ENCODE measurements around the gene C3orf22.

DNA sequence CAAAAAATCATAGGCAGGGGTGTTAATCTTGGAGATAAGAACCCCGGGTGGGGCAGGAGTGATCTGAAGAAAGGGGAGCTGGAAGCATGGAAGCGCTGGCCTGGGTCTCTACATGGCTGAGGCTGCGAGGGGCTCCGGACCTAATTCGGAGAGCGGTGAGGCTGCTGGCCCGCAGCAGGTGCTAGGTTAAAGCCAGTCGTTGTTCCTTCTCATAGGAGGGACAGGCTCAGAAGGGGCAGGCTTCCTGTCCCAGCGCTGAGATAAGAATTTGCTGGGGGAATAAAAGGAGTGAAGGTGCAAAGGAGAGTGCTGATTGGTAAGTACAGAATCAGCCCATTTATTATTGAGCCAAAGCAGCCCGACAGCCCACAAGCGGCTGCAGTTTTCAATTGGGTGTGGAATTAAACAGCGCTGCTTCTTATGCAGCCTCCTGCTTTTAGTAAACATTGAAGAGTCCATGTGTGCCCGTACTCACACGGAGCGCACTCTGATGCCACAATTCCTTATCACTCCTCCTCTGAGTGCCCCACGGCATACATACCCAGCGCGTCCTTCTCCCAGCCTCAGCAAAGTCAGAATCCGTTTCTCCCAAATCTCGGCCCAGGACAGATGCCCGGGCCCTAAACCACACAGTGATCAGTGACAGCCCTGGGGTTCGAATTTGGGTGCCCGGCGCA, 17.6 kb downstream of the C3orf22 start:
- TF ChIP-seq, protein P1, sequence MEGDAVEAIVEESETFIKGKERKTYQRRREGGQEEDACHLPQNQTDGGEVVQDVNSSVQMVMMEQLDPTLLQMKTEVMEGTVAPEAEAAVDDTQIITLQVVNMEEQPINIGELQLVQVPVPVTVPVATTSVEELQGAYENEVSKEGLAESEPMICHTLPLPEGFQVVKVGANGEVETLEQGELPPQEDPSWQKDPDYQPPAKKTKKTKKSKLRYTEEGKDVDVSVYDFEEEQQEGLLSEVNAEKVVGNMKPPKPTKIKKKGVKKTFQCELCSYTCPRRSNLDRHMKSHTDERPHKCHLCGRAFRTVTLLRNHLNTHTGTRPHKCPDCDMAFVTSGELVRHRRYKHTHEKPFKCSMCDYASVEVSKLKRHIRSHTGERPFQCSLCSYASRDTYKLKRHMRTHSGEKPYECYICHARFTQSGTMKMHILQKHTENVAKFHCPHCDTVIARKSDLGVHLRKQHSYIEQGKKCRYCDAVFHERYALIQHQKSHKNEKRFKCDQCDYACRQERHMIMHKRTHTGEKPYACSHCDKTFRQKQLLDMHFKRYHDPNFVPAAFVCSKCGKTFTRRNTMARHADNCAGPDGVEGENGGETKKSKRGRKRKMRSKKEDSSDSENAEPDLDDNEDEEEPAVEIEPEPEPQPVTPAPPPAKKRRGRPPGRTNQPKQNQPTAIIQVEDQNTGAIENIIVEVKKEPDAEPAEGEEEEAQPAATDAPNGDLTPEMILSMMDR (conservative IDR thresholded peaks at IDR 0.05 in 1 of 2, IDR thresholded peaks at IDR 0.05 in 1 of 2; ENCODE audit: extremely low read depth in 1 of 2, insufficient read depth in 1 of 2, low read depth in 1 of 2, low read length in 2 of 2), result no peak
- TF ChIP-seq EZH2 (IDR thresholded peaks at IDR 0.05; ENCODE audit: borderline replicate concordance, low read length), result no peak
